Neuronal stem cell (in vitro differentiated cells): Measurements from ENCODE around the gene CMKLR1. TPM values are rescaled to one million over a fixed set of nuclear protein-coding genes. Genes with fewer than 3 reads are reported as not detected.

ENCODE experiments used
- DNase-seq: peaks from one replicate; pipeline ENCODE4 v3.0.0-alpha.2; 2013; ENCODE audit warnings: low spot score
- H2AFZ ChIP-seq: one replicate; pipeline ENCODE4 v1.6.1; 2013; ENCODE audit warnings: mild to moderate bottlenecking, low read length, inconsistent platforms
- H2AK5ac ChIP-seq: 2 replicates; pipeline ENCODE4 v1.6.1; 2013; ENCODE audit warnings: low read depth, mild to moderate bottlenecking, inconsistent platforms, low read length, moderate library complexity, mixed read lengths
- H2BK120ac ChIP-seq: 2 replicates; pipeline ENCODE4 v1.6.1; 2013; ENCODE audit warnings: low read depth, mild to moderate bottlenecking, inconsistent platforms, low read length, moderate library complexity, mixed read lengths
- H2BK12ac ChIP-seq: one replicate; pipeline ENCODE4 v1.6.1; 2013; ENCODE audit warnings: low read length, inconsistent platforms
- H2BK15ac ChIP-seq: 2 replicates; pipeline ENCODE4 v1.6.1; 2013; ENCODE audit warnings: mild to moderate bottlenecking, low read length, inconsistent platforms, mixed read lengths
- H2BK5ac ChIP-seq: one replicate; pipeline ENCODE4 v1.6.1; 2013; ENCODE audit warnings: inconsistent platforms, mild to moderate bottlenecking, low read length, moderate library complexity
- H3K14ac ChIP-seq: one replicate; pipeline ENCODE4 v1.6.1; 2013; ENCODE audit warnings: low read length, inconsistent platforms
- H3K18ac ChIP-seq: 2 replicates; pipeline ENCODE4 v1.6.1; 2013; ENCODE audit warnings: low read length, inconsistent platforms
- H3K23ac ChIP-seq: 2 replicates; pipeline ENCODE4 v1.6.1; 2013; ENCODE audit warnings: low read depth, mild to moderate bottlenecking, mixed read lengths, low read length, inconsistent platforms; ENCODE audit not compliant: poor library complexity
- H3K27ac ChIP-seq: replicated peaks from 3 replicates; pipeline ENCODE4 v1.5.1; 2013; ENCODE audit warnings: low read length, inconsistent platforms
- H3K27me3 ChIP-seq, 3 experiments: 2 replicates each; pipeline ENCODE4 v1.6.1; 2013; ENCODE audit warnings: low read length in 3 of 3, mild to moderate bottlenecking in 2 of 3, inconsistent platforms in 1 of 3, low read depth in 1 of 3, mixed read lengths in 1 of 3, moderate library complexity in 1 of 3; ENCODE audit not compliant: control insufficient read depth in 3 of 3, insufficient read depth in 3 of 3
- H3K36me3 ChIP-seq, 2 donors: replicated peaks in 1 of 2; 2 replicates each; pipeline ENCODE4 v1.6.1; 2013; ENCODE audit warnings: low read length in 2 of 2; ENCODE audit not compliant: control insufficient read depth in 2 of 2, insufficient read depth in 2 of 2
- H3K4ac ChIP-seq: 2 replicates; pipeline ENCODE4 v1.6.1; 2013; ENCODE audit warnings: inconsistent platforms, mild to moderate bottlenecking, low read length, moderate library complexity
- H3K4me1 ChIP-seq, 2 donors: 1 replicate in 1 of 2; 2 replicates in 1 of 2; pipeline ENCODE4 v1.6.1; 2013; ENCODE audit warnings: low read length in 2 of 2, low read depth in 1 of 2; ENCODE audit not compliant: control insufficient read depth in 2 of 2, insufficient read depth in 1 of 2
- H3K4me2 ChIP-seq: one replicate; pipeline ENCODE4 v1.6.1; 2013; ENCODE audit warnings: mild to moderate bottlenecking, low read length, inconsistent platforms; ENCODE audit not compliant: insufficient read depth, poor library complexity, severe bottlenecking
- H3K4me3 ChIP-seq, 2 donors: 2 replicates each; pipeline ENCODE4 v1.5.1; 2013; ENCODE audit warnings: low read length in 2 of 2, mild to moderate bottlenecking in 2 of 2, inconsistent platforms in 1 of 2, moderate library complexity in 1 of 2
- H3K79me1 ChIP-seq: one replicate; pipeline ENCODE4 v1.6.1; 2013; ENCODE audit warnings: low read depth, mild to moderate bottlenecking, inconsistent platforms, low read length, moderate library complexity
- H3K9ac ChIP-seq: one replicate; pipeline ENCODE4 v1.6.1; 2013; ENCODE audit warnings: mild to moderate bottlenecking, low read depth, low read length, inconsistent platforms; ENCODE audit not compliant: poor library complexity
- H3K9me3 ChIP-seq, 2 donors: replicated peaks in 1 of 2; 2 replicates each; pipeline versions ENCODE3 to v1.6.1; 2013; ENCODE audit warnings: low read length in 2 of 2, mild to moderate bottlenecking in 2 of 2, inconsistent platforms in 1 of 2, low read depth in 1 of 2, mixed read lengths in 1 of 2, moderate library complexity in 1 of 2; ENCODE audit not compliant: control insufficient read depth in 2 of 2, insufficient read depth in 1 of 2
- H4K8ac ChIP-seq: one replicate; pipeline ENCODE4 v1.6.1; 2013; ENCODE audit warnings: low read depth, mild to moderate bottlenecking, inconsistent platforms, low read length, moderate library complexity
- H4K91ac ChIP-seq: one replicate; pipeline ENCODE4 v1.6.1; 2013; ENCODE audit warnings: low read length, low read depth, mild to moderate bottlenecking, inconsistent platforms; ENCODE audit not compliant: poor library complexity
- whole genome bisulfite sequencing, 2 donors: extraction: QIAGEN DNeasy Blood & Tissue Kit; methylation state at CpG; one replicate each; pipeline ENCODE4 v1.1.7; 2013; ENCODE audit warnings: missing lambda C conversion rate in 2 of 2, mixed read lengths in 1 of 2; ENCODE audit not compliant: insufficient read length in 2 of 2, insufficient replicate concordance in 1 of 2; ENCODE audit errors: extremely low coverage in 2 of 2; 5-methylcytosine and 5-hydroxymethylcytosine counted together
- polyA plus RNA-seq, 2 experiments: library from polyadenylated mRNA; stranded (reverse); fragments of 200-250 nt; gene quantifications; one replicate each; pipeline ENCODE4 v1.2.3, GENCODE V29; 2013

Gene CMKLR1, protein sequence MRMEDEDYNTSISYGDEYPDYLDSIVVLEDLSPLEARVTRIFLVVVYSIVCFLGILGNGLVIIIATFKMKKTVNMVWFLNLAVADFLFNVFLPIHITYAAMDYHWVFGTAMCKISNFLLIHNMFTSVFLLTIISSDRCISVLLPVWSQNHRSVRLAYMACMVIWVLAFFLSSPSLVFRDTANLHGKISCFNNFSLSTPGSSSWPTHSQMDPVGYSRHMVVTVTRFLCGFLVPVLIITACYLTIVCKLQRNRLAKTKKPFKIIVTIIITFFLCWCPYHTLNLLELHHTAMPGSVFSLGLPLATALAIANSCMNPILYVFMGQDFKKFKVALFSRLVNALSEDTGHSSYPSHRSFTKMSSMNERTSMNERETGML
- polyA plus RNA-seq (2013, experiment 1 of 2): 0.03 TPM
- polyA plus RNA-seq (2013, experiment 2 of 2): 0.04 TPM

DNA sequence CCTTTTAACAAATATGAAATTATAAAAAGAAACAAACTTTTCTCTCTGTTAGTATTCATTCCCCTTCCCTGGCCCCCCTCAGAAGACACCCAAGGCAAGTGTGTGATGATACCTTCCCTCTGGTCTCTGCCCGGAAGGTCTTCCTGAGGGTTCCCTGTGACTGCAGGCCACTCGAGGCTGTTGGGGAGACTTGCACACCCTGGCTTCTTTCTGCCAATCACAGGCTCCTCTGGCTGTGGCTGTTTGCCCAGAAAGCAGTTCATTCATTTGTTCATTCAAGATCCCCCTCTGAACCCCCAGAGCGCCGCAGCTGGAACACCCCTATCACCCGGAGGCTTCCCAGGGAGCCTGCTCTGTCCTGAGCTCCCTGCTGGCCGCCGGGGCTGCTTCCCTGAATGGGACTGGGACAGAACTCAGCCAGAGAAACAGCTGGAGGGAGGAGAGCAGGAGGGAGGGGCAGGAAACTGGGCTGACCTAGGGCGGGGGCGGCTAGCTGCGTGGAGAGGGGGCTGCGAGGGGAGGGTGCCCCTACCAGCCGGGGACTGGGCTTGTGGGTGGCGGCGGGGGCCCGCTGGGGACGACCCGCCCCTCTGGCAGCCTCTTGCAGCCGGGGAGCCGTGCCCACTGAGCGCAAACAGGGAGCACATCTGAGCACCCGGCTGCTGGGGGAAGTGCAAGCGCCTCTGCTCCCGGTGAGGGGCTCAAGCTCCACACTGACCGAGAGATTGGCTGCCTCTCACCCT lies at the start of gene CMKLR1:
Gene CMKLR1 (minus strand): TSS at position 397 of the 743 bp plus-strand sequence. CDS start 45,720 bp downstream, outside the sequence.
- Histone ChIP-seq H3K27ac (no peak within 1 kb of the TSS), H3K4me2 (peak within 1 kb of the TSS; percentile 44), H2AK5ac (peak within 1 kb of the TSS; percentile 6), H2BK15ac (no peak within 1 kb of the TSS), H4K8ac (no peak within 1 kb of the TSS), H2BK5ac (no peak within 1 kb of the TSS), H2AFZ (peak within 1 kb of the TSS; percentile 7), H3K4ac (no peak within 1 kb of the TSS), H3K9ac (no peak within 1 kb of the TSS), H3K14ac (peak within 1 kb of the TSS; percentile 17), H2BK120ac (no peak within 1 kb of the TSS), H3K27me3 (peaks cover 0 to 13% (median 0%) of the 10 kb centered on the region in 3 experiments), H3K4me1 (peaks cover 0 to 7% of the 10 kb centered on the region in 2 donors), H3K79me1 (no peaks in the 10 kb centered on the region), H2BK12ac (no peak within 1 kb of the TSS), H4K91ac (no peak within 1 kb of the TSS), H3K23ac (no peak within 1 kb of the TSS), H3K4me3 (peak within 1 kb of the TSS in 1 of 2 donors; percentile 9), H3K9me3 (no peaks in the 10 kb centered on the region), H3K18ac (peak within 1 kb of the TSS; percentile 69), H3K36me3 (no peaks in the 10 kb centered on the region)
- WGBS, 2 donors: no CpG with 5 or more reads among the region's 24 CpGs
- no peak for DNase-seq

- DNase-seq: no peak
- Histone ChIP-seq H3K9me3 (peaks cover 0 to 3% of the 10 kb centered on the region in 2 donors), H2BK120ac (no peak overlapping the region), H3K27ac (no peak overlapping the region), H3K4me2 (no peak overlapping the region), H4K91ac (no peak overlapping the region), H3K4ac (no peak overlapping the region), H3K79me1 (no peaks in the 10 kb centered on the region), H2BK15ac (no peak overlapping the region), H3K9ac (no peak overlapping the region), H3K18ac (no peak overlapping the region), H3K36me3 (no peaks in the 10 kb centered on the region), H2AFZ (no peak overlapping the region), H2AK5ac (no peak overlapping the region), H2BK5ac (no peak overlapping the region), H4K8ac (no peak overlapping the region), H3K4me1 (peaks cover 2 to 4% of the 10 kb centered on the region in 2 donors), H3K27me3 (no peaks in the 10 kb centered on the region), H3K4me3 (no peak overlapping the region), H2BK12ac (no peak overlapping the region), H3K14ac (no peak overlapping the region), H3K23ac (no peak overlapping the region)
- WGBS, 2 donors: no CpG with 5 or more reads among the region's 1 CpG
Measured at GRCh38 chr12:108387771-108388170, 48.7 kb upstream of the CMKLR1 start.

GRCh38 chr12:108386709-108387360 lies 47.7 kb upstream of the CMKLR1 start:
- no peak overlapping the region for H3K4ac ChIP-seq

More at GRCh38 chr12:108386709-108387360, 47.7 kb upstream of the CMKLR1 start:
- H3K9ac ChIP-seq: no peak overlapping the region
- no peak overlapping the region for H2BK5ac ChIP-seq
- no peak overlapping the region for H3K23ac ChIP-seq
- H3K9me3 ChIP-seq: peaks cover 0 to 3% of the 10 kb centered on the region in 2 donors
- no peak overlapping the region for H2BK120ac ChIP-seq
- no peak overlapping the region for H2BK12ac ChIP-seq
- no peak overlapping the region for H4K8ac ChIP-seq
- no peak overlapping the region for H3K18ac ChIP-seq
- no peak overlapping the region for H2AFZ ChIP-seq
- H4K91ac ChIP-seq: no peak overlapping the region
- H3K27me3 ChIP-seq: no peaks in the 10 kb centered on the region
- H3K36me3 ChIP-seq: no peaks in the 10 kb centered on the region
- H3K4me2 ChIP-seq: no peak overlapping the region
- no peak overlapping the region for H3K27ac ChIP-seq
- DNase-seq: no peak
- no peak overlapping the region for H3K4me3 ChIP-seq
- H3K14ac ChIP-seq: no peak overlapping the region
- peaks cover 2 to 4% of the 10 kb centered on the region in 2 donors for H3K4me1 ChIP-seq
- H2AK5ac ChIP-seq: no peak overlapping the region
- WGBS, 2 donors: no CpG with 5 or more reads among the region's 8 CpGs
- no peak overlapping the region for H2BK15ac ChIP-seq
- H3K79me1 ChIP-seq: no peaks in the 10 kb centered on the region
